NCI-H1436 treated with DMSO at 0.1 percent for 48 hours (cell line): Measurements from ENCODE around the gene HOXC12.

Source experiments
- DNase-seq: peaks from one replicate; lab custom pipeline; 2025; lab: John Stamatoyannopoulos, UW

The HOXC12 gene

DNA sequence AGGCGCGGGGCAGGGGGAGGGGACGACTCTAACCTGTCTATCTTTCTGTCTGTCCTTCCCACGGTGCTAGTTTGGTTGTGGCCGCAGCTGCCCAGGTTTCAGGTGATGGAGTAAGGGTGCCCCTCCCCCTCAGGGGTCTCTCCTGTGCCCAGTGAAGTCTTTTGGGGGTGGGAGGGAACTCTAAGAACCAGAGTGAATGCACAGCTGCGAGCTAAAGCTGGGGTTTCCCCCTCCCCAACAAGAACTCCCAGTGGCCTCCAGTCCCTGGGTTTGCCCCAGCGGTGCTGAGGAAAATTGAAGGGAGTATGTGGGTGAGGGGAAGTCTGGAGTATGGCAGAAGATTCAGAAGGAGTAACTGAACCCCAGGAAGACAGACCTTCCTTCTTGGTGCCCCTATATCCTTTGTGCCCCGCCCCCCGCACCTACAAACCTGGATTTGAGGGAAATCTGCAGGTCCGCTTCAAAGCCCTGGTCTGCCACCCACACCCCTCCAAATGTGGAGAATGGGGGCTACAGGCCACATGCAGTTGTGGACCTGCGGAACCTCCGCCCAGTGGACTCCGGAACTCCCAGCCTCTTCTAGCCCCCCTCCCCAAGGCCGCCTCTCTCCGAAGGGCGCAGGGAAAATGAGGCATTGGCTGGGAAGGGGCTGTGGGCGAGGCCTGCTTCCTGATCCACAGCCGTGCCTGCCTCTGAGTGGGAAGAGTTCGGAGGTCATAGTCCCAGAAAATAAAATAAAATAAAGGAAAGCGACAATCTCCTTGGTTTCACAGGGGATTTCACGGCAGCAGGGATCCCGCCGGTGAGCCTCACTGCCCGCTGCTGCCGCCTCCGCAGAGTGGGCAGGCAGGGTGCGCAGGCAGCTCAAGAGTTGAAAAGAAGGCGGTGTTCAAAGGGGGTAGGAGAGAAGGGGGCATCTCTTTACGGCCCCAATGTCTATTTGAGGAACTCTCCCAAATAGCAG lies 41.8 kb downstream of the HOXC12 start:
- DNase-seq: no peak

DNA sequence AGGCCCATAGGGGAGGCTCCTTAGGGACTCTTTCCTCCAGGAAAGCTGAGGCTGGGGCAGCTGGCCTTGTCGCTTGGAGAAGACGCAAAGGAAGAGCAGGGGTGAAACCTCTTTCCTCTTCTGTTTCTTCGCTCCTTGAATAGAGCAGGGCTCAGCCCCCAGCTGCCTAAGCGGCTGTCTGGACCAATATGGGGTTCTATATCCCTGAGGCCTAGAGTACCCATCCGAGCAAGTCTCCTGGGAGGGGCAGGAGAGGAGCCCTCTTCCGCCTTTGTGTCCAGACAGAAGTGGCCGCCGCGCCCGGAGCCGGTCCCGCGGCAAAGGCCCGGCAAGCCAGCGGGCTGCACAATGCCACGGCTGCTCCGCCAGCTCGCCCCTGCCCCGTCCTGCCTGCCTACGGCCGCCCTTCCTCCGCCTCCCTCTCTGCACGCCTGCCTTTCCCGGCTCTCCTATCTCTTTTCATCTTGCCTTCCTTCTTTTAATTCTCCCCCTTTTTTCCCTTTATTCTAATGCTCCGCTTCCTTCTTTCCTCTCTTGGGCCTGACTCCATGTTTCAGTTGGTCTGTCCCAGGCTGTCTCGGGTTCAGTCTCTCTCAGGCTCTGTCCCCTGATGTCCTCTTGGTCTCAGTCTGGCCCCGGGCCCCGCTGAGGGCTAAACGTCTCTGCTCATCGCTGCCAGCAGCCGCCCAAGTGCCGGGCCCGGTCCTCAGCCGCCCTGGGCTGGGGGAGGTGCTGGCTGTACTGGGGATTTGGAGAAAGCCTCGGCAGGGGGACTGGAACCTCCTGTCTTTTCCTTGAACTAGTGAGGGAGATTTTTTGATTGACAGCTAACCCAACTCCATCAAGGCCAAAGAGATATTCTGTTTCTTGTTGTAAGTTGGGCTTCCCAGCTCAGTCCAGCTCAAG lies 42.8 kb downstream of the HOXC12 start:
- no peak for DNase-seq

DNA sequence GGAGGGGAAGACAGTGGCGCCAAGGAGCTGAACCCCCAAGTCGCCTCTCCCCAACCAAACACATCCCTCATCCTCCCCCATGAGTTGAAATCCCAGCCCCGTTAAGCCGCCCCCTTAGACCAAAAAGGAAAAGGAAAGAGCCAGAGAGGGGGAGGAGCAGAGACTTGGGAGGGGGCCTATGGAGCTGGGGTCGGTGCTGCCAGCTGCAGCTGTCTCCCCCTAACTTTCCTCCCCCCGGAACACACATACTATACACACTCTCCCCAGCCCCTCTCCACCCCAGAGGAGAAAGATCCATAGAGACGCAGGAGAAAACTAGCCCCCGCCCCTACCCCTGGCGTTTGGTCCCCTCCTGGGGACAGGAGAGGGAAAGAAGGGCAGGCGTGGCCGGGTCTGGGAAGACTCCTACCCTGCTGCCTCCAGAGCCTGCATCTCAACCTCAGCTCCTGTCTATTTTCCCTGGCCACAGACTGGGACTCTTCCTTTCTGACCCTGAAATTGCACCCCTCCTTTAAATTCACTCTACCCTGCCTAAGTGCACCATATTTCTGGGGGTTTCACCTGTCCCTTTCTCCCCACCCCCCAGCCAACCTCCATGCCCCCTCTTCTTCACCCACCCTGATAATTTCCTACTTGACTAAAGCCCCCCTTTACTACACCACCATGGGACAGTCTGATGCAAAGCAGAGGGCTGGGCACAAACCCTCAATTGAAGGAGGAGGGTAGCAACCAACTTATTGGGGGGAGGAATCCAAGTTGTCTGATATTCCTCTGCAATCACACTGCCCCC lies 43.6 kb downstream of the HOXC12 start:
- DNase-seq: no peak

DNA sequence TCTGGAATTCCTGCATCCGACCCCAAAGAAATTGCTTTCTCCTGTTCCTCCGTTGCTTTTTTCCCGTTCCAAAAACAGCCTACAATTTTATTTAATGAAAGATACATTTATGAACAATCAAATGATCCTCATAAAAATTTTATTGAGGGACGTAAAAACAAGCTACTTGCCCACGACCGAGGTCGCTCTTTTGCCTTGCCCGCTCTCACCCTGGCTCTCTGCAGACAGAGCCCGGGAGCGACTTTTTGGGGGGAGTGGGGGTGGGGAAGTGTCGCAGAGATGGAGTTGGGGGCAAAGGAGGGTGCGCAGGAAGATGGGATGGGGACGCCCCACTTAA lies 44.2 kb downstream of the HOXC12 start:
- DNase-seq: no peak

DNA sequence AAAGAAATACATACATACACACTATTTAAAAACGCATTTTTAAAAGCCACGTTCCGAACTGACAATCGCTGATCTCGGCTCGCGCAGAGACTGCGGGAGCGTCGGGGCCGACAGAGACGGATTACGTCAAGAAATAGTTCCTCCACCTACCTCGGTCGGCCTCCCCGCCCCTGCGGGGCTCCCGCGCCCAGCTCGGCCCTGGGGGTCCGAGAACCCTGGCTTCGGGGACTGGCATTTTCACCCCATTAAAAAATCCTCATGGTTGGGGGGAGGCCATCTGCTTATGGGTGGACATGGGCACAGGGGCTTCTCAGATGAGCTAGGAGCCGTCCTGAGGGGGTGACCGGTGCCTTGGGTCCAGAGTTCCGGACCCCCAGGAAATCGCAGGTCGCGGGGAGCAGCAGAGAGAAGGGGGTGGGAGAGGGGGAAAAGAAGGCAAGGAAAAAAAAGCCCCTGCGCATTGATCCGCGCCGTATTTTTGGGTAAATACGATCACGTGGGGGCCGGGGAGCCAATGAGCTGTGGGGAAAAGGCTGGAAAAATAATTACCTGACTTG lies 44.9 kb downstream of the HOXC12 start:
- no peak for DNase-seq

DNA sequence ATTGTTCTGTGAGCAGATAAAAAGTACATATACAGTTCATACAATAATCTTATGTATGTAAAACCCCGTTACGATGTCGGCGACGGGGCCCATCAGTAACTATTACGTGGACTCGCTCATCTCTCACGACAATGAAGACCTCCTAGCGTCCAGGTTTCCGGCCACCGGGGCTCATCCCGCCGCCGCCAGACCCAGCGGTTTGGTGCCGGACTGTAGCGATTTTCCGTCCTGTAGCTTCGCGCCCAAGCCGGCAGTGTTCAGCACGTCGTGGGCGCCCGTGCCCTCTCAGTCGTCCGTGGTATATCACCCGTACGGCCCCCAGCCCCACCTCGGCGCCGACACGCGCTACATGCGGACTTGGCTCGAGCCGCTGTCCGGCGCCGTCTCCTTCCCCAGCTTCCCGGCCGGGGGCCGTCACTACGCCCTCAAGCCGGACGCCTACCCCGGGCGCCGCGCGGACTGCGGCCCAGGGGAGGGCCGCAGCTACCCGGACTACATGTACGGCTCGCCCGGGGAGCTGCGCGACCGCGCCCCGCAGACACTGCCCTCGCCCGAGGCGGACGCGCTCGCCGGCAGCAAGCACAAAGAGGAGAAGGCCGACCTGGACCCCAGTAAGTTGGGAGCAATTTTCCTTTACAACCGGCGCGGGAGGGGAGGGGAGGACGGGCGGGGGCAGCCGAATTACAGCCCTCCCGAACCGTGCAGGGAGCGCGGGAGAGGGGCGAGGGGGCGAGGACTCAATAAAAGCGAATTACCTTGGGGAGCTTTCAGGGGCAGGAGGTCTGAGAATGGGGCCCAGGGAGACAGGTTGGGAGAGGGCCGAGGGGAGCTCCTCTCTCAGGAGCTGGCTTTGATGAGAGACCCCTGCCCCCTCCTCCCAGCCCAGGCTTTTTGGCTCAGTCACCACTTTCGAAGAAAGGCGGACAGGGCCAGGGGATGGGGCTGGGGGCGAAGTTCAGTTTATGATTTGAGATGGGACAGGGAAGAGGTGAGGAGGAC lies 45.7 kb downstream of the HOXC12 start, which contains the start of gene HOXC9:
Gene HOXC9 (plus strand): TSS at position 46 of the 999 bp plus-strand sequence. CDS start 28 bp downstream, at position 74.
- DNase-seq: no peak

DNA sequence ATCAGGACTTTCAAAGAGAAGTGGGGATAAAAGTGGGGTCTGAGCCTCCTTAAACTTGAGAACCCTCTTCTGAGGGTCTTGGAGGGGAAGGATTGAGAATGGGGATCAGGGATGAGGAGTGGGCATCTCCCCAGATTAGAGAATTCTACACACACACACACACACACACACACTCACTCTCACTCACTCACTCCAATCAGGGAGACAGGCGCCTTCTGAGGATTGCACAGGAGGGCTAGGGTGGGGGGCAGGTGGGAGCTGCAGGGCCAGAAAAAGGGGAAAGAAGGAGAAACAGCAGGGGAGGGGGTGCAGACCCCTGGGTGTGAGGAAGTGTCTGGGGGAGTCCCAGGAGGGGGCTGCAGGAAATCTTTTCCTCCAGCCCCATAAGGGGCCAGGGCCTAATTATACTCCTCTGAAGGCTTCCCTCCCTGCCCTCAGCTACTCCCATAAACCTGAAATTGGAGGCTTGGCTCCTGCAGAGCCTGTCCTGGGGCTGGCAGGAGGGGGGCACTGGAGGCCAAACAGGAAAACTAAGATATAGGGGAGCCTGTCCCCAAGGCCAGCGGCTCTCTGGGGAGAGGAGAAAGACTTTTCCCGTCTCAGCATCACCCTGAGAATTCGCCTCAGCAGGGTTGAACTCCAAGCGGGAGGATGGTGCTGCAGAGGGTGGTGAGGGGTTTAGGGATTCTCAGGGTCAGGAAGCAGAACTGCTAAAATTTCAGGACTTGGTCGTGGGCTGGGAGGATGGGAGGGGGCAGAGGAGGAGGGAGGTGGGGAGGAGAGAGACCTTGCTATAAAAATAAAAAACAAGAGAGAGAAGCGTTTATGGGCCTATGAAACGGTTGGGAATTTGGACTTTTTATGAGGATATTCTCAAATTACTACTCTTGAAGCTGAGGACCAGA lies 46.8 kb downstream of the HOXC12 start:
- no peak for DNase-seq

DNA sequence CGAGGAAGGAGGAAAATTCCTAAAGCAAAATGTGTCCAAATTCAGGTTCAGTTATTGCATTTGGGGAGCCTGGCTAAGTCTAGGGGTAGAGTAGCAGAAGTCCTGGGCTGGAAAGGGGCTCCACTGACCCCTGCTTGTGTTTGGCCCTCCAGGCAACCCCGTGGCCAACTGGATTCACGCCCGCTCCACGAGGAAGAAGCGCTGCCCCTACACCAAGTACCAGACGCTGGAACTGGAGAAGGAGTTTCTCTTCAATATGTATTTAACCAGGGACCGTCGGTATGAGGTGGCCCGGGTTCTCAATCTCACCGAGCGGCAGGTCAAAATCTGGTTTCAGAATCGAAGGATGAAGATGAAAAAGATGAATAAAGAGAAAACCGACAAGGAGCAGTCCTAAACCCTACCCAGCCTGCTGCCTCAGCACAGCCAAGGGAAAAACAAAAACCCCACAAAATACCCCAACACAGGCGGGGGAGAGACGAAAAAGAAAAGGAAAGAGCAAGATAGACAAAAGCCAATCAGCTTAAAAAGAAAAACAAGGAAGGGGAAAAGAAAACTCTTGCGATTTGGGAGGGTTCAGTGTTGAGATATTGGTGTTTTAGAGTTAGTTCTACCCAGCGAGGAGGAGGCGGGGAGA lies 47.7 kb downstream of the HOXC12 start:
- no peak for DNase-seq

DNA sequence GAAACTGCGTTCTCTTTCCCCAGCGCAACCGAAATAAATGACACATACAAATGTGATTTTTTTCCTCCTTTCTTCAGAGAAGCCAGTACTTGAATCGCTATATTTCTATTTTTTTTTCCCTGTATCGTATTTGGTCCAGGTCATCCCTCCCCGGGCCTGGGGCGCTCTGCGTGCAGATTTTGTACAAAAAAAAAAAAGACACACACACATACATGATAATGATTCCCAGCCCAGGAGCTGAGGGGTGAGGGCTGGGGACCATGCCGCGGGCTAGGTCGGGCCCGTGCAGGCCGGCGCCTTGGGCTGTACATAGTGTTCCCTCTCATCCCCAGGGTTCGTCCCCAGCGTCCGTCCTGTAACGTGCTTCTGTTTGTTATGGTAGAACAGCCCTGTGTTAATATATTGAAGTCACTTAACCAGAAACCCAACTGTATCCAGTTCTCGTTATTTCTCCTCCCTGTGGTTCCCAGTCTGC lies 48.2 kb downstream of the HOXC12 start:
- DNase-seq: no peak

DNA sequence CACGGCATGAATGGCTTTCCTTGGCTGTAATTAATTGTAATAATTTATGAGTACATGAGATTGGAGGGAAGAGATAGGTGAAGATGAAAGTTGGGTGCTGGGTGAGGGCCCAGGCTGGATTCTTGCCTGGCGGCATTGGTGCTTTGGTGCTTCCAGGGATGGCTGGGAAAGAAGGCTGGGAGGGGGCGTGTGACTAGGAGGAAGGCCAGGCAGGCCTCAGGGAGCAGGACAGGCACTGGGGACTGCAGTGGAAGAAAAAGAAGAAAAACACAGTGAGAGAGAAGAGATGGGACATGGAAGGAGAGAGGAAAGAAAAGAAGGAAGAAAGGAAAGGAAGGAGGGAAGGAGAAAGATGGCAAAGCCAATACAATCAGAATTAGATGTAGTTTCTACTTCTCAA lies 48.9 kb downstream of the HOXC12 start:
- DNase-seq: no peak

DNA sequence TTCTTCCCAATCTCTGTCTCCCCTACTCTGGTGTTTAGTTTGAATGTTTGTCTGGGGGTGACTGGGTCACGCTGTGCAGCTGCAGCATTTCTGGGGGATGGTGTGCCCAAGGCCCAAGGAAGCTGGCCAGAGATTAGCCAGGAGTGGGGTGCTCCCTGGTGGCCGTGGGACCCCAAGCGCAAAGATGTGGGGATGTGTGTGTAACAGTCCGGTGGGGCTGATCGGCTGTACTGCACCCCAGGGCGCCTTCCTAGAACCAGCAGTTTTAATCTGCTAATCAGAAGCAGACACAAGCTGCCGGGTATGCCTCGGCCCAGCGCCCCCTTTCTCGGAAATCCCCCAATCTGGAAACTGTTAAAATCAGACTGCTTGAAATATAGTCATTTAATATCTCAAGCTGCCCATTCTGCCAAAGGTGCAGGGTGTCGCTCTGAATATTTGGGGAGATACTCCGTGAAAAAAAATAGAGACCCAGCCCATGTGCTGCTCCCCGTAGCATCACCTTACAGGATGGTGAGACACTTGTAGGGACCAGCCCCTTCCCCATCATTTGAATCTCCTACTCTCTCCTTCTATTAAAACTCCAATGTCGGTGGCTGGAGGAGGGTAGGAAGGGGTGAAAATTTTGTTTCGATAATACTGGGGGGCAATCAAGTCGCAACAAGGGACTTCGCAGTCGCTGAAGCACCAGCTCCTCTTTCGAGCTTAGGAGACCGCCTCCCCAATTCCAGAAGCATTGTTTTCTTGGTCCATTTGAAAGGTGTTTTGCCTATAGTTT lies 49.5 kb downstream of the HOXC12 start:
- no peak for DNase-seq

DNA sequence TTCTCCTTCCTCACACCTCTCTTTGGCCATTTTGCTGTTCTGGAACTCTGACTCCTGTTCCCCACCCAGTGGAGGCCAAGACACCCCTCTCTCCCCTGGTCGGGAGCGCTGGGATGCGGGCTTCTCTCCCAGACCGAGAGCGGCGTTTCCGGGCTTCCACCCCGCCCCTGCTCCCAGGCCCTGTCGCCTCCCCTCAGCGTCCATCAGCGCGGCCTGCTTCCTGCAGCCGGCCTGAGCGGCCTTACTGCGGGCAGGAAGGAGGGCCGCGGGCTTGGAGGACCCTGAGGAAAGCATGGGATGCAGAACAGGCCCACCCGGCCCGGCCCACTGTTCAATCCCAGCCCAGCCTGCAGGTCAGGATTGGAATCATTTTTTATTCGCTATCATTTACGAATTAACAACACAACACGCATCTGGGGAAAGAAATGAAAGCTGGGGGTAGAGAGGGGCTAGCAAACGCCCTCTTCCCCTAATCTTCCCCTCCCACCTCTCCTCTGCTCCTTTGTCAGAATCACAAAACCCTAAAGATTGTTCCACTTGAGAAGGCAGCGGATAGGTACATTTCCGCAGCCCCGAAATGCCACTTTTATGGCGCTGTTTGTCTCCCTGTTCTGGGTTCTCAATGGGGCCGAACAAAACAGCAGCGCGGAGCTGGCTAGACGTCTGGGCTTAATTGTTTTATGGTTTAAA lies 50.3 kb downstream of the HOXC12 start:
- no peak for DNase-seq

DNA sequence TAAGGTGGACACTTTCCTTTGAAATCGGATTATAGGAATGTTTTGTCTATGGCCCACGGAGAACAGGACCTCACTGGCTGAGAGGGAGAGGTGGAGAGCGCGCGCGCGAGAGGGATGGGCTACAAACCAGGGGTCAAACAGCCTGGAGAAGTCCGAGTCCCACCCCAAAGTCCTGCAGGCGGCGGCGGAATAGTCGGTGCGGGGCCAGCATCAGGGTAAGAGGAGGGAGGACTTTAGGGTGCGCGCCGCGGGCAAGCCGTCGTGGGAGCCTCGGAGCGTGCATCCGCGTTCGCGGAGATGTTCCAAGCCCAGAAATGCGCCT lies 50.8 kb downstream of the HOXC12 start:
- DNase-seq: no peak

DNA sequence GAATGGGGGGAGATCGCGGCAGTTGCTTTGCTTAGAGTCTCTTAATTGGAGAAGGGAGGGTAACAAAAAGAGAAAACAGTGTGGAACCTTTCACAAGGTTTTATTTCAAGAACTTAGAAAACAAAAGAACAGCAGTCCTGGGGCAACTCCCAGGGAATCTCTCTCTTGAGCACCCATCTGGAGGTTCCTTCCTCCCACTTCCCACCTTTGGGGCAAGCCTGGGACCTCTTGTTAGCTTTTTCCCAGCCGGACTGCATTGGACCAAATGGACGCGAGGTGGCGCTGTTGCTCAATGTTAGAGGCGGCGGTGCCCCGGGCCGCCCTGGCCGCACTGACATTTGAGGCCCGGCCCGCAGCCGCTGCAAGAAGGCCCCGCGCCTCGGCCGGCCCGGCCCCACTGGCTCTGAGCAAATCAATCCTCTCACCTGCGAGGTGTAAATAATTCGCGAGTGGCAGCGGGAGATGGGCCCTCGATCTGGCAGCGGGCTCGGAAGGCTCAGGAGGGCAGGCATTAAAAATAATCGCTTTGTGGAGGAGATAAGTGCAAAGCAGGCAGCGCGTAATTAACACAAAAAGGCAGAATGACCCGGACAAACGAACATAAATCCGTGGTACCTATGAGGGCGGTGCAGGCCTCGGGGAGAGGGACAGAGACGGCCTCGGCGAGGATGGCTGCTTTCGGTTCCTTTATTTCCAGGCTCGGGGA lies 51.3 kb downstream of the HOXC12 start:
- DNase-seq: no peak

DNA sequence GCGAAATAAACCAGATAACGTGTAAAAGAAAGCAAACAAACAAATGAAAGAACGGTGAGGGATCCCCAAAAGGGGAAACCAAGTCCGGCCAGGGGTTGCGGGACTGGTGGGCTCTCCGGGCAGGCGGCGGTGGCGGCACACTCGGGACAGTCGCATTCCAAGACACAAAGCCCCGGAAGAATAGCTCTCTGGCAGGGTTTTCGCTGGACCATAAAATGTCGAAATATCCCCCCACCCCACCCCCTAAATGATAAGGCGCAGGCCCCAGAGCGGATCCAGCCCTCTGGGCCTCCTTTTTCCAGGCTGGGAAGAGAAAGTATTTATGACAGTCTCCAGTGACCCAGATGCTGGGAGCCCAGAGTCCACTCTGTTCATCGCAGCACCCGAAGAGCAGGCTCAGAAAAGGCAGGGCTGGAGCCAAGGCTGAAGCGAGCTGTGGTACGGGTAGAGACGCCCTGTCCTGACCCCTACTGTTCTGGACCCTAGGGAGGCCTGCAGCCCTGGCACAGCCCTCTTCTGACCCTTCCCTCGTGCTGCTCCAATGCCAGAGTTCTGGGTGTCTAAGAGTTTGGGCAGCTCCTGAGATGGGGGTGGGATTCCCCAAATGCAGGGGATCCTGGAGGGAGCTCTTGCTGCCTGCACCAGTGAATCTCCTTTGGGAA lies 52.0 kb downstream of the HOXC12 start:
- DNase-seq: no peak

DNA sequence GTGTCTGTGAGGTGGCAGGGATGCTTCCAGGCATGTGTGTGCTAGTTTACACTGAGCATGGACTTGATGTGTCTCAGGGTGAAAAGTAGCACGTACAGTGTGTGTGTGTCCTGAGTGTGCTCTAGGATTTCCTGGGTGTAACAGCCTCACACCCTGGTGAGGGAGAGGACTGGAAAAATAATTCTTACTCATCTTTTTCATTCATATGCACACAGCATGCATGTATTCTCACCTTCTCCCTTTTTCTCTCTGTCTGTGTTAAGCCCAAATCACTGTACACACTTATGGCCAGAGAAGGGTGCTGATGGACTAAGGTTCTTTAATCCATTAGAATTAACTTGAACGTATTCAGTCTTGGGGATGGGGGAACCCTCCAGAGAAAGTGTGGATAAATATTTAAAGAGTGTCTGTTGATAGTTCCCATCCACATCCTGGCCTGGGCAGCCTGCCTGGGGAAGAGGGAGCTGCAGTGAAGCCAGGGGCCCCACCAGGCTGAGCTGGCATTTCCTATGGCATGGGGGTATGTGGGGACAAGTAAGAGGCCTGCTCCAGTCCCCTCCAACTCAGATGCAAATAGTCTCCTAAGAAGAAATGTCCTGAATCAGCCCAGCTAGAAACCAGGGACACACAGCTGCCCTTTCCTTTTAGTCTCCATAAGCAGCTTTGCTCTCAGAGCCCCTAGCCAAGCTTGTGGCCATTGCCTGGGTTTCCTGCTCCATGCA lies 53.0 kb downstream of the HOXC12 start:
- no peak for DNase-seq
